Liver (tissue), 9 donors: Measurements from ENCODE around the gene RNF126. TPM values are rescaled to one million over a fixed set of nuclear protein-coding genes. Genes with fewer than 3 reads are reported as not detected.

Experiments used
- DNase-seq: peaks from one replicate; pipeline ENCODE4 v3.0.0-alpha.2; 2017; ENCODE audit warnings: low spot score
- H3K27ac ChIP-seq, 2 donors: one replicate each; pipeline ENCODE4 v1.7.0; 2013; ENCODE audit warnings: inconsistent platforms in 2 of 2, low read length in 2 of 2, control low read depth in 1 of 2, low read depth in 1 of 2, mild to moderate bottlenecking in 1 of 2
- H3K27me3 ChIP-seq, 4 donors: one replicate each; pipeline versions ENCODE4 v1.6.1 to v1.7.0; 2013; ENCODE audit warnings: low read length in 3 of 4, inconsistent platforms in 1 of 4, mild to moderate bottlenecking in 1 of 4, moderate library complexity in 1 of 4; ENCODE audit not compliant: control insufficient read depth in 4 of 4, insufficient read depth in 4 of 4
- H3K36me3 ChIP-seq, 4 donors: one replicate each; pipeline versions ENCODE4 v1.6.1 to v1.7.0; 2013; ENCODE audit warnings: low read length in 3 of 4, mild to moderate bottlenecking in 3 of 4, low read depth in 1 of 4, moderate library complexity in 1 of 4; ENCODE audit not compliant: control insufficient read depth in 4 of 4, insufficient read depth in 3 of 4
- H3K4me1 ChIP-seq, 4 donors: one replicate each; pipeline versions ENCODE4 v1.6.1 to v1.7.0; 2013; ENCODE audit warnings: low read length in 3 of 4, mild to moderate bottlenecking in 3 of 4, moderate library complexity in 1 of 4; ENCODE audit not compliant: control insufficient read depth in 4 of 4, insufficient read depth in 4 of 4
- H3K4me3 ChIP-seq, 3 donors: one replicate each; pipeline versions ENCODE4 v1.6.1 to v1.7.0; 2013; ENCODE audit warnings: low read length in 3 of 3, control low read depth in 1 of 3, low read depth in 1 of 3, mild to moderate bottlenecking in 1 of 3
- H3K9ac ChIP-seq, 2 donors: one replicate each; pipeline ENCODE4 v1.7.0; 2013; ENCODE audit warnings: low read length in 2 of 2, mild to moderate bottlenecking in 2 of 2, moderate library complexity in 2 of 2, control low read depth in 1 of 2, low read depth in 1 of 2
- H3K9me3 ChIP-seq, 4 donors: one replicate each; pipeline versions ENCODE4 v1.6.1 to v1.7.0; 2013; ENCODE audit warnings: low read length in 3 of 4; ENCODE audit not compliant: control insufficient read depth in 4 of 4
- ATF3 ChIP-seq: IDR thresholded peaks from 2 replicates; pipeline ENCODE4 v1.6.1; 2016; ENCODE audit warnings: antibody characterized with exemption
- CTCF ChIP-seq: fragments of 150-350 bp; IDR thresholded peaks from 2 replicates; pipeline ENCODE4 v1.5.1; 2017; ENCODE audit warnings: improper control_type of control experiment, low read depth, low read length; ENCODE audit not compliant: missing input control
- EGR1 ChIP-seq, 2 donors: IDR thresholded peaks; 2 replicates each; pipeline ENCODE4 v1.6.1; 2016 to 2018; ENCODE audit warnings: antibody characterized with exemption in 2 of 2, low read depth in 2 of 2
- FOXA1 ChIP-seq: IDR thresholded peaks from 2 replicates; pipeline ENCODE4 v1.6.1; 2016; ENCODE audit warnings: antibody characterized with exemption
- FOXA2 ChIP-seq: IDR thresholded peaks from 2 replicates; pipeline ENCODE4 v1.6.1; 2016; ENCODE audit warnings: antibody characterized with exemption
- GABPA ChIP-seq, 2 donors: IDR thresholded peaks in 1 of 2; conservative IDR thresholded peaks in 1 of 2; 2 replicates each; pipeline ENCODE4 v1.6.1; 2016; ENCODE audit warnings: antibody characterized with exemption in 2 of 2, mild to moderate bottlenecking in 1 of 2, moderate library complexity in 1 of 2
- HNF4A ChIP-seq, 2 donors: conservative IDR thresholded peaks; 2 replicates each; pipeline ENCODE4 v1.6.1; 2016; ENCODE audit warnings: antibody characterized with exemption in 2 of 2, mild to moderate bottlenecking in 2 of 2
- HNF4G ChIP-seq: IDR thresholded peaks from 2 replicates; pipeline ENCODE4 v1.6.1; 2016; ENCODE audit warnings: antibody characterized with exemption
- JUND ChIP-seq, 2 donors: IDR thresholded peaks; 2 replicates each; pipeline ENCODE4 v1.6.1; 2016; ENCODE audit warnings: antibody characterized with exemption in 2 of 2
- MAX ChIP-seq: IDR thresholded peaks from 2 replicates; pipeline ENCODE4 v1.6.1; 2016; ENCODE audit warnings: antibody characterized with exemption
- NR2F2 ChIP-seq: IDR thresholded peaks from 2 replicates; pipeline ENCODE4 v1.6.1; 2016; ENCODE audit warnings: antibody characterized with exemption
- RAD21 ChIP-seq, 2 donors: IDR thresholded peaks; 2 replicates each; pipeline ENCODE4 v1.6.1; 2016; ENCODE audit warnings: antibody characterized with exemption in 2 of 2, mild to moderate bottlenecking in 2 of 2
- RXRA ChIP-seq, 2 donors: IDR thresholded peaks; 2 replicates each; pipeline ENCODE4 v1.6.1; 2017 to 2018; ENCODE audit warnings: antibody characterized with exemption in 2 of 2, mild to moderate bottlenecking in 1 of 2
- SP1 ChIP-seq: IDR thresholded peaks from 2 replicates; pipeline ENCODE4 v1.6.1; 2018; ENCODE audit warnings: antibody characterized with exemption, mild to moderate bottlenecking
- TAF1 ChIP-seq: conservative IDR thresholded peaks from 2 replicates; pipeline ENCODE4 v1.6.1; 2016; ENCODE audit warnings: antibody characterized with exemption, mild to moderate bottlenecking
- YY1 ChIP-seq: IDR thresholded peaks from 2 replicates; pipeline ENCODE4 v1.6.1; 2016; ENCODE audit warnings: antibody characterized with exemption, mild to moderate bottlenecking
- WGBS: extraction: QIAGEN DNeasy Blood & Tissue Kit; methylation state at CpG from one replicate; pipeline ENCODE4 v1.1.7; 2013; 5-methylcytosine and 5-hydroxymethylcytosine counted together
- polyA plus RNA-seq, 2 donors: library from polyadenylated mRNA; stranded (reverse) in 1 of 2; unstranded in 1 of 2; fragments of 200-250 nt in 1 of 2; fragments of >200 nt in 1 of 2; fragmentation: Nextera tagmentation in 1 of 2; extraction: Ambion mirVana in 1 of 2; gene quantifications; one replicate each; pipeline versions ENCODE4 v1.2.1 to v1.2.3, GENCODE V29; 2013 to 2015
- total RNA-seq, 2 donors: library from RNA; depleted of rRNA; stranded (reverse); fragments of >200 nt; gene quantifications; one replicate each; pipeline ENCODE4 v1.2.3, GENCODE V29; 2014
- TF ChIP-seq, protein P1 (sequence below): IDR thresholded peaks from 2 replicates; pipeline ENCODE4 v1.6.1; 2016; ENCODE audit warnings: antibody characterized with exemption, mild to moderate bottlenecking
- TF ChIP-seq, protein P2 (sequence below): IDR thresholded peaks from 2 replicates; pipeline ENCODE4 v1.6.1; 2016; ENCODE audit warnings: antibody characterized with exemption
- donor health status: healthy.
- donor health status: healthy.
- donor health status: healthy.
- donor health status: healthy.
- donor health status: healthy.

RNF126 gene
- total and polyA plus RNA-seq, 4 donors: 16.7 to 32.7 (median 24.1) TPM

GRCh38 chr19:688214-688613, 25.2 kb upstream of the RNF126 start:
- Histone ChIP-seq H3K9me3 (no peaks in the 10 kb centered on the region), H3K36me3 (no peaks in the 10 kb centered on the region), H3K27ac (no peak overlapping the region), H3K4me1 (no peaks in the 10 kb centered on the region), H3K27me3 (no peaks in the 10 kb centered on the region), H3K4me3 (no peak overlapping the region), H3K9ac (no peak overlapping the region)
- WGBS: 62% methylated on average over 15 of the region's 15 CpGs
- no peak for DNase-seq
- TF ChIP-seq NR2F2 (no peak), HNF4A (conservative IDR thresholded peaks at IDR 0.05) (no peak), ATF3 (no peak), HNF4G (no peak), CTCF (no peak), FOXA2 (no peak), RAD21 (IDR thresholded peaks at IDR 0.05) (no peak), JUND (IDR thresholded peaks at IDR 0.05) (no peak), MAX (no peak), YY1 (no peak), SP1 (no peak), RXRA (IDR thresholded peaks at IDR 0.05) (no peak), EGR1 (IDR thresholded peaks at IDR 0.05; ENCODE audit: low read depth in 2 of 2) (no peak), GABPA (IDR thresholded peaks at IDR 0.05 in 1 of 2, conservative IDR thresholded peaks at IDR 0.05 in 1 of 2) (no peak), FOXA1 (no peak), TAF1 (no peak)
- TF ChIP-seq, protein P1, sequence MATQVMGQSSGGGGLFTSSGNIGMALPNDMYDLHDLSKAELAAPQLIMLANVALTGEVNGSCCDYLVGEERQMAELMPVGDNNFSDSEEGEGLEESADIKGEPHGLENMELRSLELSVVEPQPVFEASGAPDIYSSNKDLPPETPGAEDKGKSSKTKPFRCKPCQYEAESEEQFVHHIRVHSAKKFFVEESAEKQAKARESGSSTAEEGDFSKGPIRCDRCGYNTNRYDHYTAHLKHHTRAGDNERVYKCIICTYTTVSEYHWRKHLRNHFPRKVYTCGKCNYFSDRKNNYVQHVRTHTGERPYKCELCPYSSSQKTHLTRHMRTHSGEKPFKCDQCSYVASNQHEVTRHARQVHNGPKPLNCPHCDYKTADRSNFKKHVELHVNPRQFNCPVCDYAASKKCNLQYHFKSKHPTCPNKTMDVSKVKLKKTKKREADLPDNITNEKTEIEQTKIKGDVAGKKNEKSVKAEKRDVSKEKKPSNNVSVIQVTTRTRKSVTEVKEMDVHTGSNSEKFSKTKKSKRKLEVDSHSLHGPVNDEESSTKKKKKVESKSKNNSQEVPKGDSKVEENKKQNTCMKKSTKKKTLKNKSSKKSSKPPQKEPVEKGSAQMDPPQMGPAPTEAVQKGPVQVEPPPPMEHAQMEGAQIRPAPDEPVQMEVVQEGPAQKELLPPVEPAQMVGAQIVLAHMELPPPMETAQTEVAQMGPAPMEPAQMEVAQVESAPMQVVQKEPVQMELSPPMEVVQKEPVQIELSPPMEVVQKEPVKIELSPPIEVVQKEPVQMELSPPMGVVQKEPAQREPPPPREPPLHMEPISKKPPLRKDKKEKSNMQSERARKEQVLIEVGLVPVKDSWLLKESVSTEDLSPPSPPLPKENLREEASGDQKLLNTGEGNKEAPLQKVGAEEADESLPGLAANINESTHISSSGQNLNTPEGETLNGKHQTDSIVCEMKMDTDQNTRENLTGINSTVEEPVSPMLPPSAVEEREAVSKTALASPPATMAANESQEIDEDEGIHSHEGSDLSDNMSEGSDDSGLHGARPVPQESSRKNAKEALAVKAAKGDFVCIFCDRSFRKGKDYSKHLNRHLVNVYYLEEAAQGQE: no peak
- TF ChIP-seq, protein P2, sequence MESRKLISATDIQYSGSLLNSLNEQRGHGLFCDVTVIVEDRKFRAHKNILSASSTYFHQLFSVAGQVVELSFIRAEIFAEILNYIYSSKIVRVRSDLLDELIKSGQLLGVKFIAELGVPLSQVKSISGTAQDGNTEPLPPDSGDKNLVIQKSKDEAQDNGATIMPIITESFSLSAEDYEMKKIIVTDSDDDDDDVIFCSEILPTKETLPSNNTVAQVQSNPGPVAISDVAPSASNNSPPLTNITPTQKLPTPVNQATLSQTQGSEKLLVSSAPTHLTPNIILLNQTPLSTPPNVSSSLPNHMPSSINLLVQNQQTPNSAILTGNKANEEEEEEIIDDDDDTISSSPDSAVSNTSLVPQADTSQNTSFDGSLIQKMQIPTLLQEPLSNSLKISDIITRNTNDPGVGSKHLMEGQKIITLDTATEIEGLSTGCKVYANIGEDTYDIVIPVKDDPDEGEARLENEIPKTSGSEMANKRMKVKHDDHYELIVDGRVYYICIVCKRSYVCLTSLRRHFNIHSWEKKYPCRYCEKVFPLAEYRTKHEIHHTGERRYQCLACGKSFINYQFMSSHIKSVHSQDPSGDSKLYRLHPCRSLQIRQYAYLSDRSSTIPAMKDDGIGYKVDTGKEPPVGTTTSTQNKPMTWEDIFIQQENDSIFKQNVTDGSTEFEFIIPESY: no peak
